Bronchial smooth muscle cell (primary cell): Measurements from ENCODE around the gene ATG3. TPM values are rescaled to one million over a fixed set of nuclear protein-coding genes. Genes with fewer than 3 reads are reported as not detected.

Source experiments
- total RNA-seq: library from RNA; depleted of rRNA; stranded (reverse); fragments of >200 nt; gene quantifications from 2 replicates; pipeline ENCODE4 v1.2.1, GENCODE V29; 2014

Gene ATG3
- 69.5 and 71.7 TPM in 2 replicates for total RNA-seq

DNA sequence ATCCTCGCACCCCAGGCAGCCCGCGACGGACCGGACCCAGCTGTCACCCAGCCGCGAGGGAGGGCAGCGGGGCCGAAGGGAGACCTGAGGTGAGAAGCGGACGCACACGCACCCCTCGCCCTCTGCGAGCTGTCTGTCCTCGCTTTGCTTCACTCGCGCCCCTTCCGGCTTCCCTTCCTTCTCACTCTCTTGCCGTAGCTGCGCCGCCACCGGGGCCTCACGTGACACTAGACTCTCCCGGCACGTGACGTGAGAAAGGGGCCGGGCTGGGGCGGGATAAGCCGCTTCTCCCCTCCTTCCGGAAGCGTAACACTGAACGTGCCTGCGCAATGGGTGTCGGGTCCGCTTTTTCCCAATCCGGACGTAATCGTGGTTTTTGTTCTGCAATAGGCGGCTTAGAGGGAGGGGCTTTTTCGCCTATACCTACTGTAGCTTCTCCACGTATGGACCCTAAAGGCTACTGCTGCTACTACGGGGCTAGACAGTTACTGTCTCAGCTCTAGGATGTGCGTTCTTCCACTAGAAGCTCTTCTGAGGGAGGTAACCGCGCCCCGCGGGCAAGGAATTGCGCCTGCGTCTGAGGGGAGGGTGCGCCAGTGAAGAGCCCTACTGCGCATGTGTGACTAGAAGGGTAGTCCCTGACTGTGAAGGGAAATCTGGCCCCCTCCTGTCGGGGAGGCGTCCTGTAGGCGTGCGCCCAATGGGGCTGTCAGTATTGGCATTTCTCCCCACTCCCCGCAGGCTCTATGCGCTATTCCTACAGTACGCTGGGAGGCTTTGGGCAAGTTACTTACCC is at the start of gene ATG3, which contains the start of gene SLC35A5:
Gene ATG3, minus strand, starts transcription at position 229 of the 796 bp plus-strand sequence. CDS start 434 bp downstream, outside the sequence.
Gene SLC35A5, plus strand, starts transcription at position 312 of the 796 bp plus-strand sequence. CDS start 1,359 bp downstream, outside the sequence.

DNA sequence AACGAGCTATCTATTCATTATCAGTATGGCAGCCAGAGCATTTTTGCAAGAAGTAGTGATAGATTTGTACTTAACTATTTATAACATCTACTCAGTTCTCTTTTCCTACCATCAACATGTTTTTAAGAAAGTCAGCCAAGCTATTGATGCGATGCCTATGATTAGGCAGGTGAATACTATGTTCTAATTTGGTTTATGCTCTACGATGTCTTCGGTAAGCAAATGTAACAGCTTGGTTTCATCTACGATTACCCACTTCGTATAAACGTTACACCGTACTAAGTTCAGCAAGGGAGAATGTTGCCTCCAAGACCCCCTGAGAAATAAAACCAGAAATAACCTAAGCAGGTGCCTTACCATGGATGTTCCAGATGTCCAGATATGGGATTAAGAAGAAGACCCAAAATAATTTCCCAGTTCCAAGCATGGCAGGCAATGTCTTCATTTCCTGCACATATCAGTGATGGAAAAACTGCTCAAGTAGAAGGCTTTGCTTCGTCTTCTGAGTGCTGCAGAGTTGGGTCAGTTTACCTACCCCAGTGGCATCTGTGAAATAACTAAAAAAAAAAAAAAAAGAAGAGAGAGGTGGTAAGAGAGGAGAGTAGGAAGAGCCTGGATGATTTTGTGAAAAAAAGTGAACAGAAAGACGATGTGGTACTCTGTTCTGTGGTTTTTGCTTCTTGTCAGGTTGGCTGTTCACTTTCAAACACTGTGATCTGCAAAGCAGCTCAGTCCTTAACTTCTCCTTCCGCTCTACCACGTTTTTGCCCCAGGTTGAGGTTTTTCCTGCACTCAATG is 62.6 kb downstream of the ATG3 start, which contains the start of gene BTLA:
Gene BTLA, minus strand, starts transcription at position 559 of the 798 bp plus-strand sequence. Its CDS starts 114 bp downstream, at position 445.

Other genes with a start within 250 kb of the ATG3 start
- gene CD200, start 228.8 kb downstream of the ATG3 start, total RNA-seq, result under 0.01 TPM in 2 replicates
- 0.16 TPM in 1 of 2 replicates, not detected in the other for gene BTLA, start 62.5 kb downstream of the ATG3 start, total RNA-seq
- 14.9 and 18.9 TPM in 2 replicates for gene SLC35A5, start 83 bp upstream of the ATG3 start, total RNA-seq
- 281 and 1,910 TPM in 2 replicates for gene CCDC80, start 79.2 kb upstream of the ATG3 start, total RNA-seq